ENCODE results near the gene NUBP2.

Gene NUBP2

GRCh38 chr16:1772908-1773702 is 9.7 kb upstream of the NUBP2 start, which contains the start of gene MRPS34:
Gene MRPS34, minus strand, starts transcription at chr16:1773134. Its CDS starts 15 bp downstream, at chr16:1773119.
- DNase-seq: peak; percentile 84

- DNase-seq: peak; percentile 40
Measured at GRCh38 chr16:1773703-1774447, 8.9 kb upstream of the NUBP2 start.

- no peak for DNase-seq
Measured at GRCh38 chr16:1774448-1774780, 8.3 kb upstream of the NUBP2 start.

- DNase-seq: no peak
Measured at GRCh38 chr16:1775006-1775845, 7.5 kb upstream of the NUBP2 start.

GRCh38 chr16:1775846-1776671 is 6.7 kb upstream of the NUBP2 start:
- no peak for DNase-seq

GRCh38 chr16:1776672-1776955 is 6.1 kb upstream of the NUBP2 start:
- DNase-seq: no peak

- no peak for DNase-seq
Measured at GRCh38 chr16:1776991-1777374, 5.8 kb upstream of the NUBP2 start.

- DNase-seq: no peak
Measured at GRCh38 chr16:1777375-1778199, 5.2 kb upstream of the NUBP2 start.

GRCh38 chr16:1778200-1779179 is 4.3 kb upstream of the NUBP2 start:
- DNase-seq: no peak

GRCh38 chr16:1779234-1779701 is 3.5 kb upstream of the NUBP2 start:
- no peak for DNase-seq

GRCh38 chr16:1779741-1780676 is 2.8 kb upstream of the NUBP2 start:
- no peak for DNase-seq

GRCh38 chr16:1780677-1781072 is 2.1 kb upstream of the NUBP2 start:
- DNase-seq: no peak

GRCh38 chr16:1781254-1781653 is 1.5 kb upstream of the NUBP2 start:
- DNase-seq: no peak

GRCh38 chr16:1781758-1782407 is 877 bp upstream of the NUBP2 start:
- peak; percentile 22 for DNase-seq

GRCh38 chr16:1784977-1785845 is 2.5 kb downstream of the NUBP2 start:
- DNase-seq: no peak

- no peak for DNase-seq
Measured at GRCh38 chr16:1785846-1786170, 3.0 kb downstream of the NUBP2 start.

- no peak for DNase-seq
Measured at GRCh38 chr16:1786242-1787055, 3.7 kb downstream of the NUBP2 start.

Measured in EL (cell line).